HEK293 (cell line): ENCODE results near the gene NDST1.
A peak's percentile ranks its signal among the peaks of the same experiment; 100 is the strongest.

Source experiments
- CTCF ChIA-PET: fragments of 350-600 bp; formaldehyde crosslinking; extraction: SDS; loops from one replicate; lab custom pipeline; 2021; ENCODE audit warnings: antibody characterized with exemption; lab: Yijun Ruan, JAX
- POLR2A ChIA-PET: fragments of 300-600 bp; formaldehyde crosslinking; extraction: SDS; loops from one replicate; lab custom pipeline; 2020; ENCODE audit warnings: antibody characterized with exemption, inconsistent platforms; lab: Yijun Ruan, JAX
- H3K27ac ChIP-seq: fragments of 200-500 bp; sonication (Bioruptor generic); 2 replicates; pipeline ENCODE4 v1.5.1; 2014; ENCODE audit warnings: low read depth, low read length, control low read depth, inconsistent platforms; ENCODE audit errors: extremely low read depth
- H3K36me3 ChIP-seq, 2 experiments: fragments of 200-500 bp in 1 of 2; sonication (Bioruptor generic) in 1 of 2; 1 replicate in 1 of 2; 2 replicates in 1 of 2; pipeline ENCODE4 v1.5.1; 2014 to 2017; ENCODE audit warnings: inconsistent platforms in 2 of 2, low read length in 2 of 2; ENCODE audit not compliant: control insufficient read depth in 2 of 2, insufficient read depth in 1 of 2
- H3K4me1 ChIP-seq: fragments of 200-500 bp; sonication (Bioruptor generic); 2 replicates; pipeline ENCODE4 v1.5.1; 2014; ENCODE audit warnings: mild to moderate bottlenecking, low read length, inconsistent platforms; ENCODE audit not compliant: control insufficient read depth, insufficient read depth
- H3K4me3 ChIP-seq: 2 replicates; pipeline ENCODE4 v1.5.1; 2011; ENCODE audit warnings: low read depth, mild to moderate bottlenecking, control low read depth, low read length, moderate library complexity
- H3K9me3 ChIP-seq: fragments of 200-500 bp; sonication (Bioruptor generic); 2 replicates; pipeline ENCODE4 v1.5.1; 2014; ENCODE audit warnings: low read depth, low read length, inconsistent platforms; ENCODE audit not compliant: control insufficient read depth, insufficient read depth
- GLIS1 ChIP-seq: fragments of 450-650 bp; formaldehyde crosslinking; IDR thresholded peaks from 2 replicates; pipeline ENCODE4 v1.5.1; 2016; ENCODE audit warnings: missing biosample characterization, missing genetic modification characterization
- GLIS2 ChIP-seq: fragments of 450-650 bp; formaldehyde crosslinking; IDR thresholded peaks from 2 replicates; pipeline ENCODE4 v1.5.1; 2016; ENCODE audit warnings: missing biosample characterization, missing genetic modification characterization
- ZBTB17 ChIP-seq: fragments of 450-650 bp; formaldehyde crosslinking; IDR thresholded peaks from 2 replicates; pipeline ENCODE4 v1.5.1; 2016; ENCODE audit warnings: missing biosample characterization, missing genetic modification characterization
- ZFP37 ChIP-seq: fragments of 450-650 bp; formaldehyde crosslinking; IDR thresholded peaks from 2 replicates; pipeline ENCODE4 v1.5.1; 2016; ENCODE audit warnings: missing biosample characterization, missing genetic modification characterization
- ZIC2 ChIP-seq: fragments of 450-650 bp; formaldehyde crosslinking; IDR thresholded peaks from 2 replicates; pipeline ENCODE4 v1.5.1; 2016; ENCODE audit warnings: missing biosample characterization, missing genetic modification characterization
- ZNF155 ChIP-seq: fragments of 450-650 bp; formaldehyde crosslinking; IDR thresholded peaks from 2 replicates; pipeline ENCODE4 v1.5.1; 2016; ENCODE audit warnings: missing biosample characterization, missing genetic modification characterization
- ZNF239 ChIP-seq: fragments of 450-650 bp; formaldehyde crosslinking; IDR thresholded peaks from 2 replicates; pipeline ENCODE4 v1.5.1; 2016; ENCODE audit warnings: missing biosample characterization, missing genetic modification characterization
- ZNF660 ChIP-seq: fragments of 450-650 bp; IDR thresholded peaks from 2 replicates; pipeline ENCODE4 v1.5.1; 2018; ENCODE audit warnings: missing biosample characterization, mild to moderate bottlenecking, missing genetic modification characterization
- ZNF664 ChIP-seq: fragments of 450-650 bp; formaldehyde crosslinking; IDR thresholded peaks from 2 replicates; pipeline ENCODE4 v1.5.1; 2016; ENCODE audit warnings: missing biosample characterization, missing genetic modification characterization
- ZNF768 ChIP-seq: fragments of 450-650 bp; formaldehyde crosslinking; IDR thresholded peaks from 2 replicates; pipeline ENCODE4 v1.5.1; 2018; ENCODE audit warnings: missing biosample characterization, mild to moderate bottlenecking, missing genetic modification characterization
- ZNF830 ChIP-seq: fragments of 450-650 bp; IDR thresholded peaks from 2 replicates; pipeline ENCODE4 v1.5.0; 2018; ENCODE audit warnings: missing biosample characterization, missing genetic modification characterization, low read depth, mild to moderate bottlenecking, moderate library complexity
- ZSCAN30 ChIP-seq: fragments of 450-650 bp; IDR thresholded peaks from 2 replicates; pipeline ENCODE4 v1.5.1; 2018; ENCODE audit warnings: missing biosample characterization, mild to moderate bottlenecking, missing genetic modification characterization, moderate library complexity
- TF ChIP-seq, protein P1 (sequence below): sonication (generic); formaldehyde crosslinking; IDR thresholded peaks from 2 replicates; pipeline ENCODE4 v1.8.1; 2022; ENCODE audit warnings: mild to moderate bottlenecking, moderate library complexity, missing genetic modification reagents
- TF ChIP-seq, protein P2 (sequence below): fragments of 450-650 bp; formaldehyde crosslinking; IDR thresholded peaks from 2 replicates; pipeline ENCODE4 v1.5.1; 2016; ENCODE audit warnings: missing biosample characterization, missing genetic modification characterization
- TF ChIP-seq, protein P3 (sequence below): fragments of 450-650 bp; formaldehyde crosslinking; IDR thresholded peaks from 2 replicates; pipeline ENCODE4 v1.5.1; 2017; ENCODE audit warnings: missing biosample characterization, mild to moderate bottlenecking, missing genetic modification characterization, moderate library complexity

The NDST1 gene

DNA sequence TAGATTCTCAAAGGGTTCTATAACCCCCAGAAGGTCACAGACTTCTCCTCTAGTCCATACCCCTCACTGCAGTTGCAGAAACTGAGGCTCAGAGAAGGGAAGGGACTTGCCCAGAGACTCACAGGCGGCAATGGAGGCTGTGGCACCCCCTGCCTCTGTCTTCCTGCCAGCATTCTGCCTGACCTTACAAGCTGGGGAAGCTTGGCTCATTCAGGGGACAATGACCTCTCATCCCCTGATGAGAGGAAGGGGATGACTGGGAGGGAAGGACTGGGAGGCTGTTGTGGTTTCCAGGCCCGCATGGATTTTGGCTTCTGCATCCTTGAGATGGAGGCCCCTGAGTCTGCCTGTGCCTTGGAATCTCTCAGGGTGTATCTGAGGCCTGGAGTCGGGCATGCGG, 897 bp downstream of the NDST1 start:
- Histone ChIP-seq H3K27ac (no peak overlapping the region), H3K9me3 (no peaks in the 10 kb centered on the region), H3K36me3 (no peaks in the 10 kb centered on the region), H3K4me3 (no peak overlapping the region), H3K4me1 (peaks cover 17% of the 10 kb centered on the region)
- CTCF ChIA-PET, result interaction anchor here (1.4 to 2.8 kb wide), 2 partner anchors 10 to 37 kb away, joined by 6 to 7 read pairs; no protein-coding TSS in a partner anchor
- TF ChIP-seq GLIS1 (tag by site-specific recombination) (0 out of 2 replicates have a peak, but pooled peaks have one; percentile 10), ZNF155 (tag by site-specific recombination) (no peak), ZSCAN30 (tag by site-specific recombination) (no peak), ZFP37 (tag by site-specific recombination) (no peak), ZIC2 (tag by site-specific recombination) (no peak)
- POLR2A ChIA-PET, result interaction anchor here (1.0 to 1.2 kb wide), 2 partner anchors 16 to 65 kb away, joined by 3 to 5 read pairs; no protein-coding TSS in a partner anchor

DNA sequence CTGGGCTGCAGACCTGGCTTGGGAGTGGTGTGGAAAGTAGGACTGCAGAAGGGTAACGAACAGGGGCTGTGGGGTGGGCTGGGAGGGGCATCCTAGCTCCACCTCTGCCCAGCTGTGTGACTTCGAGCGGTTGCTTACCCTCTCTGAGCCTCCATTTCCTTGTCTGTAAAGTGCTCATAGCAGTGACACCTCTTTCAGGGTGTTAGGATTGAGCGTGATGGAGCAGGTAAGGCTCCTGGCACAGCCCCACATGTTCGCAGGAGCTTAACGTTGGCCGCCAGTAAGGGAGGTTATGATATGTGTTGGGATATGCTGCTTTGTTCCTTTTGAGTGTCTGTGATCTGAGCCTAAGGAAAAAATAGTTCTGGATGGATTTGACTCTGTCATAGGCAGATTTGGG, 2.1 kb downstream of the NDST1 start:
- POLR2A ChIA-PET, result interaction anchor here (1.4 kb wide), 1 partner anchor 60 kb away, joined by 4 read pairs; no protein-coding TSS in a partner anchor
- H3K9me3 ChIP-seq, result no peaks in the 10 kb centered on the region
- no peak overlapping the region for H3K4me3 ChIP-seq
- no peaks in the 10 kb centered on the region for H3K36me3 ChIP-seq
- CTCF ChIA-PET, result interaction anchor here (0.8 to 2.8 kb wide), 3 partner anchors 12 to 35 kb away, joined by 3 to 7 read pairs (median 4); no protein-coding TSS in a partner anchor
- 0 out of 2 replicates have a peak, but pooled peaks have one; percentile 72 for TF ChIP-seq ZNF768 (tag by site-specific recombination)
- TF ChIP-seq ZNF664, result no peak
- TF ChIP-seq, protein P1, sequence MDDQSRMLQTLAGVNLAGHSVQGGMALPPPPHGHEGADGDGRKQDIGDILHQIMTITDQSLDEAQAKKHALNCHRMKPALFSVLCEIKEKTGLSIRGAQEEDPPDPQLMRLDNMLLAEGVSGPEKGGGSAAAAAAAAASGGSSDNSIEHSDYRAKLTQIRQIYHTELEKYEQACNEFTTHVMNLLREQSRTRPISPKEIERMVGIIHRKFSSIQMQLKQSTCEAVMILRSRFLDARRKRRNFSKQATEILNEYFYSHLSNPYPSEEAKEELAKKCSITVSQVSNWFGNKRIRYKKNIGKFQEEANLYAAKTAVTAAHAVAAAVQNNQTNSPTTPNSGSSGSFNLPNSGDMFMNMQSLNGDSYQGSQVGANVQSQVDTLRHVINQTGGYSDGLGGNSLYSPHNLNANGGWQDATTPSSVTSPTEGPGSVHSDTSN, result no peak
- peaks cover 21% of the 10 kb centered on the region for H3K4me1 ChIP-seq
- H3K27ac ChIP-seq, result no peak overlapping the region

DNA sequence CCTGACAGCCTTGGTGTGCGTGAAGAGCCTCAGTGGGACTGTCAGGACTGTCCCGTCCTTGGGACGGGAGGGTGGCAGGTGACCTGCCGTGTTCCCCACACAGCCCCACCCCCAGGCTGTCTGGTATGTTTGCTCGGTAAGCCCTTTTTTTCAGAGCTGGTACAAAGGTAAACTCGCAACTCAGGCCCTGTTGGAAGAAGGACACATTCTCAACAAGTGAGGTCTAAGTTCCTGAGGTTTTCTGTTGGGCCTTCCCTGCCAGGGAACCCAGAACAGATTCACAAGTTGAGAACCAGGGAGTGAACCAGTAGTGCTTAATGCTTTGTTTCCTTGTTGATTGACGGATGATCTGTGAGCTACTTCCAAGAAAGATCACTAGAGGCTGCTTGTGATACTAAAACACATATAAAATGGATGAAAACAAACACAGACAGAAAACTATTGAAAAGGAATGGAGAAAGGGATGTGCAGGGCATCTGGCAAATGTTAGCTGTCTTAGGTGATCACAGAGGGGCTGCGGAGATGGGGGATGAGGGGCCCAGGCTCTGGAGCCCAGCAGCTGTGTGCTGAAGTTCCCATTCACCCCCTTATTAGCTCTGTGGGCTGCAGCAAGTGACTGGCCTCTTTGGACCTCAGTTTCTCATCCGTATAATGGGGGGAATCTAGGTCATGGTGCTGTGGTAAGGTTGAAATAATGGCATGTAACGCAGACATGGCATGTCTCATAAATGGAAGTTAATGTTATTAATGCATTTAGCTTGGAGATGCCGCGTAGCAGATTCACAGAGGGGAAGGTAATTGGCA, 2.7 kb downstream of the NDST1 start:
- peaks cover 28% of the 10 kb centered on the region for H3K4me1 ChIP-seq
- no peaks in the 10 kb centered on the region for H3K9me3 ChIP-seq
- H3K27ac ChIP-seq, result no peak overlapping the region
- ChIA-PET POLR2A (interaction anchor here (1.4 kb wide), 1 partner anchor 61 kb away, joined by 4 read pairs; no protein-coding TSS in a partner anchor), CTCF (interaction anchor here (0.6 to 2.8 kb wide), 6 partner anchors 12 to 130 kb away, joined by 3 to 7 read pairs (median 4); partner anchors contain the start of gene SYNPO)
- no peak overlapping the region for H3K4me3 ChIP-seq
- TF ChIP-seq, protein P2, sequence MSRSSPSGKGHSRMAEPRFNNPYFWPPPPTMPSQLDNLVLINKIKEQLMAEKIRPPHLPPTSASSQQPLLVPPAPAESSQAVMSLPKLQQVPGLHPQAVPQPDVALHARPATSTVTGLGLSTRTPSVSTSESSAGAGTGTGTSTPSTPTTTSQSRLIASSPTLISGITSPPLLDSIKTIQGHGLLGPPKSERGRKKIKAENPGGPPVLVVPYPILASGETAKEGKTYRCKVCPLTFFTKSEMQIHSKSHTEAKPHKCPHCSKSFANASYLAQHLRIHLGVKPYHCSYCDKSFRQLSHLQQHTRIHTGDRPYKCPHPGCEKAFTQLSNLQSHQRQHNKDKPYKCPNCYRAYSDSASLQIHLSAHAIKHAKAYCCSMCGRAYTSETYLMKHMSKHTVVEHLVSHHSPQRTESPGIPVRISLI (tag by site-specific recombination), result no peak
- TF ChIP-seq, protein P3, sequence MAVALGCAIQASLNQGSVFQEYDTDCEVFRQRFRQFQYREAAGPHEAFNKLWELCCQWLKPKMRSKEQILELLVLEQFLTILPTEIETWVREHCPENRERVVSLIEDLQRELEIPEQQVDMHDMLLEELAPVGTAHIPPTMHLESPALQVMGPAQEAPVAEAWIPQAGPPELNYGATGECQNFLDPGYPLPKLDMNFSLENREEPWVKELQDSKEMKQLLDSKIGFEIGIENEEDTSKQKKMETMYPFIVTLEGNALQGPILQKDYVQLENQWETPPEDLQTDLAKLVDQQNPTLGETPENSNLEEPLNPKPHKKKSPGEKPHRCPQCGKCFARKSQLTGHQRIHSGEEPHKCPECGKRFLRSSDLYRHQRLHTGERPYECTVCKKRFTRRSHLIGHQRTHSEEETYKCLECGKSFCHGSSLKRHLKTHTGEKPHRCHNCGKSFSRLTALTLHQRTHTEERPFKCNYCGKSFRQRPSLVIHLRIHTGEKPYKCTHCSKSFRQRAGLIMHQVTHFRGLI (tag by site-specific recombination), result no peak
- TF ChIP-seq ZNF660 (tag by site-specific recombination) (no peak), ZNF239 (tag by site-specific recombination) (no peak), ZNF830 (tag by site-specific recombination) (no peak), GLIS2 (no peak), ZBTB17 (peak; percentile 47)
- no peaks in the 10 kb centered on the region for H3K36me3 ChIP-seq
